Cardiac septum (tissue), 1 donor: Measurements from ENCODE around the gene COL19A1. TPM values are rescaled to one million over a fixed set of nuclear protein-coding genes. Genes with fewer than 3 reads are reported as not detected.
"Not testable (repeated sequence)": the region's sequence is repeated elsewhere in the genome, so short reads cannot be mapped to it uniquely, and the experiment has no call there.

ENCODE experiments used
- DNase-seq: peaks from one replicate; pipeline ENCODE4 v3.0.0-alpha.2; 2020; ENCODE audit warnings: low spot score
- intact Hi-C: fragments of 100-400 bp; cut with DNase I; formaldehyde crosslinking; loops from one replicate; pipeline ENCODE4 v1.14.0; 2022
- total RNA-seq: library from RNA; stranded (reverse); fragmentation: NEBNext Ultra II Directional; extraction: Animal tissue kit (Norgen Biotek cat#: 25700); gene quantifications from one replicate; pipeline ENCODE4 v1.2.1, GENCODE V29; 2021
- donor health status: DM: no; HTN: no; CAD: no.

The COL19A1 gene
- total RNA-seq, 1 donor from 2014 or later = 3.3 TPM

DNA sequence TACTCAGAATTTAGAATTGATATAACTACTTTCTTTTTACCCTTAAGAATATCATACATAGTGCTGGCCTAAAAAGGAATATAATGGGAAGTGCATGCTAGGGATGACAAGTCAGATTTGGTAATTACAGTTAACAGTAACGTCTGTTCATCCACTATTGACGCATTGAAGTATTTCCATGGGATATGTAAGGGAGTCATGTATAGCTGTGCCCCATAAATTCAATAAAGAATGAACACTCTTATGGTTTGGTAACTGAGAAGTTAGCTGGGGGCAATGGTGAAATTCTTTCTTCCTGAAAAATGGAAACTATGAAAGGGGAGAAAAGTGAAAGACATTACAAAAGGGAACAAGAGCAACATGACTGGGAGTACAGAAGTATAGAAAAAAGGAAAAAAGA is 2.6 kb upstream of the COL19A1 start:
- no peak for DNase-seq

DNA sequence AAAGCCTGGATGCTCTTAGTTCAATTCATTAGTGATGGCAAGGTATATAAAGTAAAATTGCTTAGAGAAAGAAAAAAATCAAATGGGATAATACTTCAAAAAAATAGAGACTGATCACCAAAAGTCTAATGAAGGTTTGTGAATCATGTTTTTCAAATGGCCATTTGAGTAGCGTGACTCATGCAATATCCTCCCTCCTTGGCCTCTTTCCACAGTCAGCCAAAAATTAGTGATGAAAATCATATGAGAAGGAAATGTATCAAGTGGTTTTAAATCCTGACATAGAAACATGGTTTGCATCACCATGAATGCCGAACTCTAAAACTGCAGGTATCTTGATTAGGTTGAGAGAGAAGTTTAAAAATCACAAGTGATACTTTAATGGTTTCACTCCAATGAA is 1.2 kb upstream of the COL19A1 start:
- intact Hi-C loops = loop anchor here (5.0 kb wide), 1 partner anchor 68 kb away; the partner anchor contains the start of gene LMBRD1
- no peak for DNase-seq

More for the DNA sequence above, 2.6 kb upstream of the COL19A1 start:
- intact Hi-C loops = no loop called here

DNA sequence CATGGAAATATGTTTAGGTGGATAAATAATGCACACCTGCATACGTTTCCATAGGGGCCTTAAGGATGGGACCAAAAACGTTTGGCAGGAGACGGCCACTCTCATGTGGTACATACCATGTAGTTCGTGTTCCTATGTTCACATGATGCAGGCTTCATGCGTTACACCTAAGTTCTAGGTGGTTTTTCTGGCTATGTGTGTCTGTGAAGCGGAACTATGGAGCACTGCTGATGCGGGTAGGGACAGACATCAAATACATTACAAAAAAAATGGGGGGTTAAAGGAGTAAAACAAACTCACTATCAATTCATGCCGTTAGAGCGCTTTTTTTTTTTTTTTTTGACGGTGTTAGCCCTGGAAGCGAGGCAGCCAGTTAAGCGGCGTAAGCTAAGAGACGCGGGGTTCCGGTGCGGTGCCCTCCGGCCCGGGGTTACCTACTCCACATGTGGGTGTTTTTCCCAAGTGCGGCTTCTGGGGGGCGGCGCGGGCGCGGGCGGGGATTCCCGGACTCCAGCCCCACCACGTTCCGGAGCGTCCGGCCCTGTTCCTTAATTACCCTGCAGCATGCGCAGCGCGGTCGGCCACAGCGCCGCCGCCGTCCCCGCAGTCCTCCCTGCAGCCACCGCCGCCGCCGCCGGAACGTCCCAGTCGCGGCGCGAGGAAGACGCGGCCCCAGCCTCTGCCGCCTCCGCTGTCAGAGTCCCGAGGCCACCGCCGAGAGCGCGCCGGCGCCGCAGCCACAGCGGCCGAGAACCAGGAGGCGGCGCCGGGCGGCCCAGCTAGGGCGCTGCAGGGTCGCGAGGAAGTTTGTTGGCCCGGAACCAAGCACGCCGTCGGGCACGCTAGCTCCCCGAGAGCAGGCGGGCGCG is 648 bp downstream of the COL19A1 start:
- intact Hi-C loops = loop anchor here (5.0 kb wide), 1 partner anchor 70 kb away; the partner anchor contains the start of gene LMBRD1
- DNase-seq = peak; percentile 79

DNA sequence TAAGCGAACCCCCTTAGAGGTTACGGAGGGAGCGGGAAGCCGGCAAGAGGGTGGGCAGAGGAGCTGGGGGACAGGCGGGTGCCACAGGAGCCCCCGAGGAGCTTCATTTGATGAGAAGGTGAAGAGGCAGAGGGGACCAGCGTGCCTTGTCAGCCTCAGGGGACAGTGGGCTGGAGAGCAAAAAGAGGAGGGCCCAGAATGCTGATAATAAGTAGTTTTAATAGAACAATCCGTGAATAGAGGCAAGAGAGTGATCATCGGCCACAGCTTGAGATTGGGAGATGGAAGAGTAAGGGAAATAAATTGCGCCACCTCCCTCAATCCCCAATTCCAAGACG is 1.3 kb downstream of the COL19A1 start:
- intact Hi-C loops = loop anchor here (5.0 kb wide), 1 partner anchor 70 kb away; the partner anchor contains the start of gene LMBRD1
- no peak for DNase-seq

DNA sequence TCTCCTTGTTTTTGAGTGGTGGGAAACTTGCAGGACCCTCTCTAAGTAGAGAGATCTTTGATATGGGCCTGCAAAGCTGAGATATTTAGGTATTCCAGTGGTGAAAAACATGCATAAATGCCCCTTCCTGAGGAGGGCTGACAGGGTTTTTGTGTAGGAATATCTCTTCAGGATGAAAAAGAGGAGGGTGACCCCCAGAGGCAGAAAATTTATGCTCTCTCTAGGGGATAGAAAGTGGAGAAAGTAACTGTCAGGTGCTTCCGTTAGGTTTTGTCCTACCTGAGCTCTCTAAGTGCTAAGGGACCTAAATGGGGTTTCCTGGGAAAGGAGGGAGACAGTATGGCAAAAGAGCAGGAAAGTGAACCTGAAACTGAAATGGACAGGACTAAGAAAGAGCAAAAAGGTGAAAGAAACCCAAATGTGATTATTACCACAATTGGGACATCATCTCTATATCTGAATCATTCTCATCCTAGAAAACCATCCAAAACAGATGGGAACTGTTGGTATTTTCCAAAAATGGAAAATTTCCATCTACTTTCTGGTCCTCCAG is 2.0 kb downstream of the COL19A1 start:
- DNase-seq = no peak
- intact Hi-C loops = loop anchor here (5.0 kb wide), 1 partner anchor 71 kb away; the partner anchor contains the start of gene LMBRD1

DNA sequence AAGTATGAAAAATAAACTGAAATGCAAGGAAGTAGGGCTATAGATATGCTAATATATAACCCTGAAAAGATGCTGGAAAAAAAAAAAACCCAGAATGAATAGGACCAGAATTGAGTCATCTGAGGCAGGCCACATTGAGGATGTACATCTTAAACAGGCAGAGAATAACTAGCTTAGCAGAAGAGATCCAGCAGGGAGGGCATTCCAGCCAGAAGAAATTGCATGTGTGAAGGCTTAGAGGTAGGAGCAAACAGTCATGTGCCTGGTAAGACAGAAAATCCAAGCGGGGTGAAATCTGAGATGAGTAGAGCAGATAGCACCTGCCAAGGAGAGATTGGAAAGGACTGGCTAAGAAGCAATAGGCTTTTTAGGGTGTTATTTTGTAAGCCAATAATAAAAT is 2.6 kb downstream of the COL19A1 start:
- DNase-seq = no peak
- intact Hi-C loops = loop anchor here (5.0 kb wide), 1 partner anchor 72 kb away; the partner anchor contains the start of gene LMBRD1

DNA sequence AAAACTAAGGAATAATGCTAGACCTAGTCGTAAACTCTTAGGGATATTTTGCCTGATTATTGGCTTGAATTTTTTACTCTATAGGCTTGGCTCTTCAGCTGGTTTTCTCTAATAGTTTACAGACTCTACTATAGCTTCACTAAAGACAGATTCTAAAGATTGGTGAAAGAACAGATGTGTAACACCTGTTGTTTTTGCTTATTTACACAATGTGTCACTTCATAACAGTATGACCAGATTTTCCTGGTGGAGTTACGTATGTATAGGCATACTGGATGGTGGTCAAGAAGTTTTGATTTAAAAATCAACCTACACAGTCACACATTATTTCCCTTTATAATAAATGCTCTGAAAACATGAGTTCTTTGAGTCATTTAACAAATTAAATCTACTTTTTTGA is 4.8 kb downstream of the COL19A1 start:
- intact Hi-C loops = no loop called here
- DNase-seq = no peak

DNA sequence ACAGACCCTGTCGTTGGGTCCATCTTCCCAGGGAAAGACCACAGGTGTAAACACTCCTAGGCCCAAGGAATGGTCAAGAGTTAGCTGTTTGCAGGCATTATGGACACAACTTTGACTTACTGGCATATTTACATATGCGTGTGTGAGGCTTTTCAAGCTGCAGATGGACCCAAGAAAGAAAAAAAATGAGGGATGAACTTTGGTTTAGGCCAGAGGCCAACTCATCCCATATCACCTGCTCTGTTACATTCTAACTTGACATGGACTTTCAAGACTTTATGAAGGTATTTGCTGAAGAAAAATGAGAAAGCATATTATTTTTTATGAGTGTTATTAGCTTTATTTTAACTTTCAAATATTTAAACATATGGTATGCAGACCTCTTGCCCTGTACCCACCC is 6.9 kb downstream of the COL19A1 start:
- intact Hi-C loops = no loop called here
- no peak for DNase-seq

DNA sequence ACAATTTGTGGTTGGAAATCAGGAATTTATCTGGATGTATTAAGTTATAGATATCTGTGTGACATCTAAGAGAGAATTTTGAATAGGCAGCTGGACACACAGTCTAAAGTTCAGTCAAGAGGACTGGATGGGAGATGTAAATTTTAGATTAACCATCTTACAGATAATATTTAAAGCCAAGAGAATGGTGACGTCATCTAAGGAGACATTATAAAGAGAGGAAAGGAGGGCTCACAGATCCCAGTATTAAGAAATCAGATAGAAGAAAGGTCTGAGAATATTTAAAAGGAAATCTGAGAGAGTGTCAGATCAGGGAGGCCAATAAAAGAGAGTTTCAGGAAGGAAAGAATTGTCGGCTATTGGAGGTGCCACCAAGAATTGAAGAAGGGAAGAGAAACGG is 9.4 kb downstream of the COL19A1 start:
- intact Hi-C loops = no loop called here
- no peak for DNase-seq

DNA sequence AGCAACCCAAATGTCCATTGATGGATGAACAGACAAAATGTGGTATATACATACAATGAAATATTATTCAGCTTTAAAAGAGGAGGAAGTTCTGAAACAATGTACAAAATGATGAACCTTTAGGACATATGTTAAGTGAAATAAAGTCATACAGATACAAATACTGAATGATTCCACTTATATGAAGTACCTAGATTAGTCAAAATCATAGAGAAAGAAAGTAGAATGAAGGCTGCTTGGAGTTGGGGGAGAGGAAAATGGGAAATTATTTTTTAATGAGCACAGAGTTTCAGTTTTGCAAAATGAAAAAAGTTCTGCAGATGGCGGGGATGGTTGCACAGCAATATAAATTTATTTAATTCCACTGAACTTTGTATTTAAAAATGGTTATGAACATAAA is 12.4 kb downstream of the COL19A1 start:
- no peak for DNase-seq
- intact Hi-C loops = no loop called here

DNA sequence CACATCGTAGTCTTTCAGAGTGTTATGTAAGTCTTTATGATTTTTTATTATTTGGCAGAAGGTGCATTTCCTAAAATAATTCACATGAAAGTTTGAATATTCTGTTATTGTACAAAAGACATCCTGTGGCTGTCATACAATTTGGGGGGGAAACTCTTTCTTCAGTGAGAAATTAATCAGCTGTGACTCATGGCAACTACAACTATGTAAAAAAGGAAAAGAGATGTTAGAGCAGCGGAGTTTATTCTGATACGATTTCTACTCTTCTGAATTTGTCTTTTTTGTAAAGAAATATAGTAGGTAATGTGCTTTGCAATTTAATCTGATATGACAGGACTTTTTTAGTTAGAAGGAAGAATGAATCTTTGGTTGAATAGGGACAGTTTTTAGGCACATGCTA is 14.2 kb downstream of the COL19A1 start:
- intact Hi-C loops = no loop called here
- DNase-seq = no peak

DNA sequence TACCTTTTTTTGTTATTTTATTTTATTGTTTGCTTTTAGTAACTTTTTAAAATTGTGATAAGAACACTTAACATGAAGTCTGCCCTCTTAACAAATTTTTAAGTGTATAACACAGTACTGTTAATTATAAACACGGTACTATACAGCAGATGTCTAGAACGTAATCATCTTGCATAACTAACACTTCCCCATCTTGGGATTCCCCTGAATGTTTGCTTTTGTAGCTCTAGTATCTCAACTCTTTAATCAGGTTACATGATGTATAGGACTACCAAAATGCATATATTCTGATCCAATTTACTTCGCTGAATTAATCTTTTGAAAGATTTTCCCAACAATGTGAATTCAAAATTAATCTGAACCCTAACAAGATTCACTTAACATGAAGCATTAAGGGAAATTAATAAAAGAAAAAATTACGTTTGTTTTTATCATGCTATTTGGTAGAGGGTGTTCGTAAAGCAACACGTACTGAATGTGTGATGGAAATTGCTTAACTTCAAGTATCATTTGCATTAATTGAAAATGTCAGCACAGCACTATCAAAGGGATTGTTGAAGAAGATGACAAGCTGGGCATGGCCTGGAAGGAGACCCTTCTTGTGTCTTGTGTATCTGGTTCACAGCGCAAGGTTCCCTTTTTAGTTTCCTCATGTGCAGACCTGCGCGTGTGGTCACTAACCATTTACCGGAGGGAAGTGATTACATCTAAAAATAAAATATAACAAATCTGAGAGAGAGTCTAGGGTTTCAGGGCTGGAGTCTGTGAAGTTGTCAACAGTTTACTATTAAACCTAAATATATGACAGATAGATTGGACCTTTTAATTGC is 15.2 kb downstream of the COL19A1 start:
- intact Hi-C loops = no loop called here
- no peak for DNase-seq

DNA sequence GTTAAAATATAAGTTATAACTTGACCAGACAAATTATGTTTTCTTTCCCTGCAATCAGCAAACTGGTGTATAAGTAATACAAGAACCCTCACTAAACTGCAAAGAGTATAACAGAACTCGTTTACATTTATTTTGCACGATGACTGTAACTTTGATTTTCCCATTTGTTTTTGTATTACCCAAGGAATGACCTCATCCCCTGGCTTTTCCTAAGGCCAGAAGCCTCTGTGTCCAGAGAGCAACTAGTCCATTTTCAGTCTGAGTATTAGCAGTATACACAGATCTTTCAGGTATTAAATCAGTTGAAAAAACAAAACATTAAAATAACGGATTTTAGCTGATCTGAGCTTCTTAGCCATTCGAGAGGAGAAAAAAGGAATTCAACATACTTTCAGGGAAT is 17.2 kb downstream of the COL19A1 start:
- intact Hi-C loops = no loop called here

DNA sequence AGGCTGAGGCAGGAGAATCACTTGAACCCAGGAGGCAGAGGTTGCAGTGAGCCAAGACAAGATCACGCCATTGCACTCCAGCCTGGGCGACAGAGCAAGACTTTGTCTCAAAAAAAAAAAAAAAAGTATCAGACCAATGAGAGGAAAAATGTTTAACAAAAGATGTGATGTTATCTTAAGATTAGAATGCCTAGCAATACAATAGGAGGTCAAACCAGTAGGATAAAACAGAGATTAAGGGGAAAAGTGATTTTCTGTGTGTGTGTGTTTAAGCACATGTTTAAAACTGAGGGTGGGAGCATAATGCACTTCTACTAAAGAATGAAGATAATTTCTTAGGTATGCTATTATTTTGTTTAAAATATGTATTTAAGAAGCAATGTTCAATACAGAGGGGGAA is 17.9 kb downstream of the COL19A1 start:
- intact Hi-C loops = no loop called here
- no peak for DNase-seq

More for the DNA sequence above, 17.2 kb downstream of the COL19A1 start:
- no peak for DNase-seq

DNA sequence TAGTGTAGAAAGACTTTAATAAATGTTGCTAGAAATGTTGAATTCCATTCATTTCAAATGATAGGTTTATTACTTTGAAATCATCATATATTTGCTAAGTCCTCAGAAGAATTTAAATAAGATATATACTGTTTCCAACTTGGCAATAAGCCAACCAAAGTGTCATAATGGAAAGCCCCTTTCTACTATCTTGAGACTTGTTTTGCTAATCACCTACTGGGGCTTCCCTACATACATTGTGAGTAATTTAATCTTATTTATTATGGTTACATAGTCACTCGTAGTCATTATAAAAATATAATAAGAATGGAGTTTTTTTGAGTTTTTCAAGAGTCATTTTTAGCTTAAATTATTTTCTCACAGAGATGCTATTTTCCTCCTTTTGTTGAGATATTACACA is 20.7 kb downstream of the COL19A1 start:
- intact Hi-C loops = no loop called here
- no peak for DNase-seq

DNA sequence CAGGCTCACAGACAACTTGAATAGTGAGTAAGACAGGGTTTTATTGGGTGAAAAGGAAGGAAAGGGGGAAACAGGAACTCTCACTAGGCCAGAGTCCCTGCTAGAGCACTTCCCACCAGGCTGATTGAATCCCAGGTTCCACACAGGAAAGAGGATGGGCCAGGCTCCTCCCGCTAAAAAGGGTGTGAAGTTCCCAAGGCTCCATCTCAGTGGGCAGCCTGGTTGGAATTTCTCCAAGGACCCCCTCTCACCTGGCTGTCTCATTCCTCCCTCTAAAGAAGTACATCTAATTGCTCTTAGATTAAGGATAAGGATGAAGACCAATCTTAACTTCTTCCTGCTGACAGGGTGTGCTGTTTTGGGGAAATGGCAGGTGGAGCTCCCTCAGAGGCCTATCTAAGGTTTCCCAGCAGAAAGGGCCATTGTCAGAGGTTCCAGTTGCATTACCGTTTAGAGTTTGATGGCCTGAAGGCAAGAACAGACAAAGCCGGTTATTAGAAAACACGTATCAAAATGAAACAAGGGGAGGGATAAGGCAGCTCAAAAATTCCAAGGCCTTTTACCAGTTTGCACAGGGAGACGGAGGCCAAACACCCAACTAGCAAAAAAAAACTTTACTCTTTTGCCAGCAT is 21.5 kb downstream of the COL19A1 start:
- DNase-seq = no peak
- intact Hi-C loops = no loop called here

DNA sequence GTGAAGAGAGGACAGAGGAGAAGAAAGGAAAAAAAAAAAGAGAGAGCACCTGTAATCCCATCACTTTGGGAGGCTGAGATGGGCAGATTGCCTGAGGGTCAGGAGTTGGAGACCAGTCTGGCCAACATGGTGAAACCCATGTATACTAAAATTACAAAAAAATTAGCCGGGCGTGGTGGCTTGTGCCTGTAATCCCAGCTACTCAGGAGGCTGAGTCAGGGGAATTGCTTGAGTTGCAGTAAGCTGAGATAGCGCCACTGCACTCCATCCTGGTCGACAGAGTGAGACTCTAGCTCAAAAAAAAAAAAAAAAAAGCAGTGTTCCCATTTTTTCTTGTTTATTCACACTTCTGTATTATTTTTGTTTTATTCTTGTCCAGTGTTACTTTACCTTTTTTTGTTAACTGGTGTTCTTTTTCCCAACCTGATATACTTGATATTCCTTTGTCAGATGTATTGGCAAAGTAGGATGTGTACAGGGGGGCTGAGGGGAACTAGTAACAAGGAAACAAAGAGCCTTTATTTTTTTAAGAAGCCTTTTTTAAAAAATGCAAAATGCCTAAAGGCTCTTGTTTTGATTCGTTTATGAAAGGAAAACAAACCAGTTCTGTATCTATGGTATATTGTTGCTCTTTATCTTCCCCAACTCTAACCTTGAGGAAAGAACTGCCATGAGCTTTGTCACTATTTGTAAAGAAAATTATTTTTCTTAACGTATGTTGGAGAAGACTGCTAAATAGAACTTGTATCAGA is 22.3 kb downstream of the COL19A1 start:
- no peak for DNase-seq

DNA sequence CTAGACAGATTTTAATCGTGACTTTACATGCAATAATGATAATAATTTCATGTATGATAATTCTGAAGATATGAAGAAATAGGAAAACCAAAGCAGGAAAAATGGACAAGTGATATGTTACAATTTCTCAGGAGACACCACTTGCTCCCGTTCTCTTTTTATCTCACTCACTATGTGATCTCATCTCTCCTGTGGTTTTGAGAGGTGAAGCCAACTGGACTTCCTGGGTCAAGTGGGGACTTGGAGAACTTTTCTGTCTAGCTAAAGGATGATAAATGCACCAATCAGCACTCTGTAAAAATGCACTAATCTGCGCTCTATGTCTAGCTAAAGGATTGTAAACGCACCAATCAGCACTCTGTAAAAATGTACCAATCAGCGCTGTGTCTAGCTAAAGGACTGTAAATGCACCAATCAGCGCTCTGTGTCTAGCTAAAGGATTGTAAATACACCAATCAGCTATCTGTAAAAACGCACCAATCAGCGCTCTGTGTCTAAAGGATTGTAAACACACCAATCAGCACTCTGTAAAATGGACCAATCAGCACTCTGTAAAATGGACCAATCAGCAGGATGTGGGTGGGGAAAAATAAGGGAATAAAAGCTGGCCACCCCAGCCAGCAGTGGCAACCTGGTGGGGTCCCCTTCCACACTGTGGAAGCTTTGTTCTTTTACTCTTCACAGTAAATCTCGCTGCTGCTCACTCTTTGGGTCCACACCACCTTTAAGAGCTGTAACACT is 23.0 kb downstream of the COL19A1 start:
- intact Hi-C loops, DNase-seq: not testable (repeated sequence)

More for the DNA sequence above, 22.3 kb downstream of the COL19A1 start:
- intact Hi-C loops = no loop called here
